NCI-H2227 treated with DMSO at 0.1 percent for 48 hours (cell line): ENCODE data around the gene CCS.
"Not testable (repeated sequence)": the region's sequence is repeated elsewhere in the genome, so short reads cannot be mapped to it uniquely, and the experiment has no call there.

ENCODE experiments used
- DNase-seq: peaks from one replicate; lab custom pipeline; 2025; lab: John Stamatoyannopoulos, UW

The CCS gene

GRCh38 chr11:66591175-66591574 is 1.8 kb upstream of the CCS start:
- no peak for DNase-seq

GRCh38 chr11:66593303-66593635 is 284 bp downstream of the CCS start:
- DNase-seq: peak; percentile 41

GRCh38 chr11:66593650-66594049 is 665 bp downstream of the CCS start:
- no peak for DNase-seq

- DNase-seq: no peak
Observed at GRCh38 chr11:66595245-66595904, 2.4 kb downstream of the CCS start.

- DNase-seq: no peak
Observed at GRCh38 chr11:66598993-66599392, 6.0 kb downstream of the CCS start.

GRCh38 chr11:66600219-66600618 is 7.2 kb downstream of the CCS start:
- DNase-seq: no peak

- no peak for DNase-seq
Observed at GRCh38 chr11:66600631-66601233, 7.7 kb downstream of the CCS start.

- no peak for DNase-seq
Observed at GRCh38 chr11:66603072-66603471, 10.1 kb downstream of the CCS start.

- DNase-seq: no peak
Observed at GRCh38 chr11:66604155-66604554, 11.2 kb downstream of the CCS start.

- DNase-seq: not testable (repeated sequence)
Observed at GRCh38 chr11:66606608-66607007, 13.6 kb downstream of the CCS start.

GRCh38 chr11:66607126-66607834 is 14.3 kb downstream of the CCS start:
- DNase-seq: no peak

GRCh38 chr11:66609721-66610617 is 17.0 kb downstream of the CCS start:
- DNase-seq: no peak

- DNase-seq: no peak
Observed at GRCh38 chr11:66612458-66612857, 19.5 kb downstream of the CCS start.

GRCh38 chr11:66614073-66614472 is 21.1 kb downstream of the CCS start:
- DNase-seq: no peak

GRCh38 chr11:66616379-66617154 is 23.6 kb downstream of the CCS start, which contains the start of gene RBM14:
RBM14 (plus strand) TSS chr11:66616630; CDS start chr11:66616721, 91 bp downstream.
- DNase-seq: peak; percentile 97

GRCh38 chr11:66617155-66617834 is 24.3 kb downstream of the CCS start:
- DNase-seq: no peak

- no peak for DNase-seq
Observed at GRCh38 chr11:66619080-66619554, 26.1 kb downstream of the CCS start.

- no peak for DNase-seq
Observed at GRCh38 chr11:66624450-66624849, 31.5 kb downstream of the CCS start.

GRCh38 chr11:66625041-66625751 is 32.2 kb downstream of the CCS start:
- no peak for DNase-seq

GRCh38 chr11:66625752-66626149 is 32.8 kb downstream of the CCS start:
- DNase-seq: no peak
